HG03457 (cell line): Measurements from ENCODE around the gene KLHL18.
"Not testable (repeated sequence)": the region's sequence is repeated elsewhere in the genome, so short reads cannot be mapped to it uniquely, and the experiment has no call there.

Experiments
- ATAC-seq: cut with Tn5 transposase; IDR thresholded peaks from one replicate; pipeline ENCODE4 v1.9.1; 2021; ENCODE audit warnings: moderate number of reproducible peaks; ENCODE audit not compliant: unreplicated experiment

Gene KLHL18

GRCh38 chr3:47282424-47283192 is at the start of gene KLHL18, which contains the start of gene KIF9:
KLHL18 (plus strand) TSS chr3:47282944; CDS start chr3:47282966, 22 bp downstream.
KIF9 (minus strand) TSS chr3:47282799; CDS start chr3:47277374, 5,425 bp downstream.
- peak; percentile 70 for ATAC-seq

GRCh38 chr3:47238017-47238416 is 44.7 kb upstream of the KLHL18 start:
- no peak for ATAC-seq

- ATAC-seq = no peak
Observed at GRCh38 chr3:47239929-47240328, 42.8 kb upstream of the KLHL18 start.

GRCh38 chr3:47243419-47244147 is 39.2 kb upstream of the KLHL18 start:
- no peak for ATAC-seq

GRCh38 chr3:47244531-47245100 is 38.1 kb upstream of the KLHL18 start:
- ATAC-seq = no peak

- no peak for ATAC-seq
Observed at GRCh38 chr3:47245271-47245670, 37.5 kb upstream of the KLHL18 start.

- no peak for ATAC-seq
Observed at GRCh38 chr3:47247131-47248064, 35.3 kb upstream of the KLHL18 start.

GRCh38 chr3:47250309-47251060 is 32.3 kb upstream of the KLHL18 start:
- ATAC-seq = no peak

GRCh38 chr3:47251085-47251484 is 31.7 kb upstream of the KLHL18 start:
- not testable (repeated sequence) for ATAC-seq

- no peak for ATAC-seq
Observed at GRCh38 chr3:47251689-47252088, 31.1 kb upstream of the KLHL18 start.

- not testable (repeated sequence) for ATAC-seq
Observed at GRCh38 chr3:47256331-47256730, 26.4 kb upstream of the KLHL18 start.

GRCh38 chr3:47259114-47259513 is 23.6 kb upstream of the KLHL18 start:
- no peak for ATAC-seq

GRCh38 chr3:47260605-47261004 is 22.1 kb upstream of the KLHL18 start:
- no peak for ATAC-seq

GRCh38 chr3:47261301-47261700 is 21.4 kb upstream of the KLHL18 start:
- no peak for ATAC-seq

- no peak for ATAC-seq
Observed at GRCh38 chr3:47265008-47265407, 17.7 kb upstream of the KLHL18 start.

- ATAC-seq = no peak
Observed at GRCh38 chr3:47265725-47266428, 16.9 kb upstream of the KLHL18 start.

- ATAC-seq = no peak
Observed at GRCh38 chr3:47266709-47267489, 15.8 kb upstream of the KLHL18 start.

GRCh38 chr3:47267490-47267824 is 15.3 kb upstream of the KLHL18 start:
- no peak for ATAC-seq

GRCh38 chr3:47270526-47270925 is 12.2 kb upstream of the KLHL18 start:
- ATAC-seq = no peak
